WTC11 (cell line): ENCODE data around the gene HAUS6. TPM values are rescaled to one million over a fixed set of nuclear protein-coding genes. Genes with fewer than 3 reads are reported as not detected.

Experiments
- ATAC-seq: fragments of 200-7000 bp; cut with Tn5 transposase; 2 replicates; pipeline ENCODE4 v1.10.0; 2021; ENCODE audit warnings: mild to moderate bottlenecking, moderate library complexity
- CTCF ChIA-PET: fragments of 300-600 bp; sonication (Branson Sonifier 250); formaldehyde crosslinking; loops from one replicate; lab custom pipeline; 2021; ENCODE audit warnings: antibody characterized with exemption; lab: Charles Lee
- POLR2A ChIA-PET: fragments of 350-600 bp; sonication (Branson Sonifier 250); formaldehyde crosslinking; loops from one replicate; lab custom pipeline; 2021; ENCODE audit warnings: antibody characterized with exemption; lab: Charles Lee
- DNase-seq: peaks from one replicate; pipeline ENCODE4 v3.0.0; 2021; ENCODE audit warnings: low spot score
- H3K27ac Mint-ChIP-seq: 2 replicates; pipeline ENCODE4 v1.8.0; 2021; ENCODE audit warnings: mixed read lengths
- H3K27me3 Mint-ChIP-seq: 2 replicates; pipeline ENCODE4 v1.8.0; 2021; ENCODE audit warnings: low read depth, mild to moderate bottlenecking, moderate library complexity, mixed read lengths
- H3K36me3 Mint-ChIP-seq: 2 replicates; pipeline ENCODE4 v1.8.0; 2021; ENCODE audit warnings: mixed read lengths
- H3K4me1 Mint-ChIP-seq: 2 replicates; pipeline ENCODE4 v1.8.0; 2022; ENCODE audit warnings: mixed read lengths
- H3K4me3 Mint-ChIP-seq: 2 replicates; pipeline ENCODE4 v1.8.0; 2021; ENCODE audit warnings: mild to moderate bottlenecking, moderate library complexity, mixed read lengths
- H3K9me3 Mint-ChIP-seq: 2 replicates; pipeline ENCODE4 v1.8.0; 2021; ENCODE audit warnings: mixed read lengths
- ATF1 ChIP-seq: sonication (generic); formaldehyde crosslinking; IDR thresholded peaks from 2 replicates; pipeline ENCODE4 v1.8.1; 2023; ENCODE audit warnings: mild to moderate bottlenecking, moderate library complexity, missing genetic modification reagents
- EMX1 ChIP-seq: fragments of 250-450 bp; sonication (Bioruptor Pico); IDR thresholded peaks from 2 replicates; pipeline ENCODE4 v1.8.0; 2021; ENCODE audit warnings: mild to moderate bottlenecking
- ESRRA ChIP-seq: sonication (generic); formaldehyde crosslinking; IDR thresholded peaks from 2 replicates; pipeline ENCODE4 v1.8.1; 2022; ENCODE audit warnings: mild to moderate bottlenecking, missing genetic modification reagents, borderline replicate concordance
- ETV6 ChIP-seq: sonication (generic); formaldehyde crosslinking; IDR thresholded peaks from 2 replicates; pipeline ENCODE4 v1.8.1; 2022; ENCODE audit warnings: mild to moderate bottlenecking, missing genetic modification reagents
- FOXP1 ChIP-seq: sonication (generic); formaldehyde crosslinking; IDR thresholded peaks from 2 replicates; pipeline ENCODE4 v1.8.0; 2022; ENCODE audit warnings: missing genetic modification reagents, mild to moderate bottlenecking, moderate library complexity, borderline replicate concordance
- MXD4 ChIP-seq: fragments of 250-450 bp; sonication (Bioruptor Pico); IDR thresholded peaks from 2 replicates; pipeline ENCODE4 v1.8.0; 2021; ENCODE audit warnings: mild to moderate bottlenecking, moderate library complexity, borderline replicate concordance
- MYBL2 ChIP-seq: sonication (generic); formaldehyde crosslinking; IDR thresholded peaks from 2 replicates; pipeline ENCODE4 v1.8.1; 2023; ENCODE audit warnings: mild to moderate bottlenecking, moderate library complexity, missing genetic modification reagents
- NR2C2 ChIP-seq: sonication (generic); formaldehyde crosslinking; IDR thresholded peaks from 2 replicates; pipeline ENCODE4 v1.8.0; 2022; ENCODE audit warnings: mild to moderate bottlenecking, missing genetic modification reagents
- RELA ChIP-seq: sonication (generic); formaldehyde crosslinking; IDR thresholded peaks from 2 replicates; pipeline ENCODE4 v1.8.1; 2022; ENCODE audit warnings: missing genetic modification reagents, mild to moderate bottlenecking, borderline replicate concordance
- SMAD4 ChIP-seq: sonication (generic); formaldehyde crosslinking; IDR thresholded peaks from 2 replicates; pipeline ENCODE4 v1.8.0; 2022; ENCODE audit warnings: mild to moderate bottlenecking, missing genetic modification reagents
- SP1 ChIP-seq: sonication (generic); formaldehyde crosslinking; conservative IDR thresholded peaks from 2 replicates; pipeline ENCODE4 v1.8.1; 2022; ENCODE audit warnings: missing genetic modification reagents
- TEAD4 ChIP-seq: sonication (generic); formaldehyde crosslinking; IDR thresholded peaks from 2 replicates; pipeline ENCODE4 v1.8.0; 2022; ENCODE audit warnings: mild to moderate bottlenecking, missing genetic modification reagents
- ZNF121 ChIP-seq: sonication (generic); formaldehyde crosslinking; IDR thresholded peaks from 2 replicates; pipeline ENCODE4 v1.8.0; 2023; ENCODE audit warnings: missing genetic modification reagents
- ZNF219 ChIP-seq: sonication (generic); formaldehyde crosslinking; IDR thresholded peaks from 2 replicates; pipeline ENCODE4 v1.8.0; 2023; ENCODE audit warnings: missing genetic modification reagents, mild to moderate bottlenecking, borderline replicate concordance
- ZNF232 ChIP-seq: sonication (generic); formaldehyde crosslinking; IDR thresholded peaks from 2 replicates; pipeline ENCODE4 v1.8.0; 2022; ENCODE audit warnings: mild to moderate bottlenecking, missing genetic modification reagents
- ZNF396 ChIP-seq: fragments of 250-450 bp; sonication (Bioruptor Pico); IDR thresholded peaks from 2 replicates; pipeline ENCODE4 v1.8.0; 2021; ENCODE audit warnings: mild to moderate bottlenecking, moderate library complexity, borderline replicate concordance
- total RNA-seq: library from RNA; stranded (reverse); gene quantifications from 3 replicates; pipeline ENCODE4 v1.2.3, GENCODE V29; 2021
- TF ChIP-seq, protein P1 (sequence below): fragments of 250-450 bp; sonication (Bioruptor Pico); IDR thresholded peaks from 2 replicates; pipeline ENCODE4 v1.9.0; 2021; ENCODE audit warnings: mild to moderate bottlenecking
- TF ChIP-seq, protein P2 (sequence below): sonication (generic); formaldehyde crosslinking; IDR thresholded peaks from 2 replicates; pipeline ENCODE4 v1.8.0; 2023; ENCODE audit warnings: missing genetic modification reagents
- TF ChIP-seq, protein P3 (sequence below): fragments of 200-600 bp; IDR thresholded peaks from 2 replicates; pipeline ENCODE4 v1.8.0; 2022; ENCODE audit warnings: antibody characterized with exemption
- TF ChIP-seq, protein P4 (sequence below): sonication (generic); formaldehyde crosslinking; IDR thresholded peaks from 2 replicates; pipeline ENCODE4 v1.8.1; 2023; ENCODE audit warnings: mild to moderate bottlenecking, missing genetic modification reagents, moderate library complexity
- TF ChIP-seq, protein P5 (sequence below): fragments of 250-450 bp; sonication (Bioruptor Pico); IDR thresholded peaks from 2 replicates; pipeline ENCODE4 v1.8.0; 2021; ENCODE audit warnings: mild to moderate bottlenecking
- TF ChIP-seq, protein P6 (sequence below): sonication (generic); formaldehyde crosslinking; IDR thresholded peaks from 2 replicates; pipeline ENCODE4 v1.8.0; 2022; ENCODE audit warnings: mild to moderate bottlenecking, missing genetic modification reagents
- TF ChIP-seq, protein P7 (sequence below): sonication (generic); formaldehyde crosslinking; IDR thresholded peaks from 2 replicates; pipeline ENCODE4 v1.8.1; 2023; ENCODE audit warnings: mild to moderate bottlenecking, moderate library complexity, missing genetic modification reagents

The HAUS6 gene
- total RNA-seq, 1 experiment from 2014 or later: 43.3 TPM

DNA sequence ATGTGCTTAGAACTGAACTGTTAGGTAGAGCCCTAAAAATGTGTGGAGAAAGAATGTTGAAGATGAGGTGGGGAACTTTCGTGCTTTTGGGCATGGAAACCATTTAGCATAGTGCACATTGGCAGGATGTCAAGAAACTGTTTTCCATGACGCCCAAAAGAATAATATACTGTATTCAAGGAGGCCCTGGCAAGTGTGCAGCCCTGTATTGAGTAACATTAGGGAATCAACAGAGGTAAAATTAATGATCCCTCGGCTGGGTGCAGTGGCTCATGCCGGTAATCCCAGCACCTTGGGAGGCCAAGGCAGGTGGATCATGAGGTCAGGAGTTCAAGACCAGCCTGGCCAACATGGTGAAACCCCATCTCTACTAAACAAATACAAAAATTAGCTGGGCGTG, 45.5 kb upstream of the HAUS6 start:
- Mint-ChIP-seq H3K36me3 (no peaks in the 10 kb centered on the region), H3K9me3 (no peaks in the 10 kb centered on the region), H3K4me1 (no peaks in the 10 kb centered on the region), H3K4me3 (no peak overlapping the region), H3K27ac (no peak overlapping the region), H3K27me3 (no peaks in the 10 kb centered on the region)
- ChIA-PET POLR2A (no interaction called here), CTCF (no interaction called here)
- TF ChIP-seq MXD4 (no peak), ZNF232 (CRISPR knock-in tag) (no peak), ESRRA (CRISPR knock-in tag) (no peak), ETV6 (CRISPR knock-in tag) (no peak), FOXP1 (no peak), ZNF121 (CRISPR knock-in tag) (no peak), EMX1 (CRISPR knock-in tag) (no peak), NR2C2 (no peak), ZNF219 (CRISPR knock-in tag) (no peak), TEAD4 (CRISPR knock-in tag) (no peak), SMAD4 (CRISPR knock-in tag) (no peak)
- TF ChIP-seq, protein P1, sequence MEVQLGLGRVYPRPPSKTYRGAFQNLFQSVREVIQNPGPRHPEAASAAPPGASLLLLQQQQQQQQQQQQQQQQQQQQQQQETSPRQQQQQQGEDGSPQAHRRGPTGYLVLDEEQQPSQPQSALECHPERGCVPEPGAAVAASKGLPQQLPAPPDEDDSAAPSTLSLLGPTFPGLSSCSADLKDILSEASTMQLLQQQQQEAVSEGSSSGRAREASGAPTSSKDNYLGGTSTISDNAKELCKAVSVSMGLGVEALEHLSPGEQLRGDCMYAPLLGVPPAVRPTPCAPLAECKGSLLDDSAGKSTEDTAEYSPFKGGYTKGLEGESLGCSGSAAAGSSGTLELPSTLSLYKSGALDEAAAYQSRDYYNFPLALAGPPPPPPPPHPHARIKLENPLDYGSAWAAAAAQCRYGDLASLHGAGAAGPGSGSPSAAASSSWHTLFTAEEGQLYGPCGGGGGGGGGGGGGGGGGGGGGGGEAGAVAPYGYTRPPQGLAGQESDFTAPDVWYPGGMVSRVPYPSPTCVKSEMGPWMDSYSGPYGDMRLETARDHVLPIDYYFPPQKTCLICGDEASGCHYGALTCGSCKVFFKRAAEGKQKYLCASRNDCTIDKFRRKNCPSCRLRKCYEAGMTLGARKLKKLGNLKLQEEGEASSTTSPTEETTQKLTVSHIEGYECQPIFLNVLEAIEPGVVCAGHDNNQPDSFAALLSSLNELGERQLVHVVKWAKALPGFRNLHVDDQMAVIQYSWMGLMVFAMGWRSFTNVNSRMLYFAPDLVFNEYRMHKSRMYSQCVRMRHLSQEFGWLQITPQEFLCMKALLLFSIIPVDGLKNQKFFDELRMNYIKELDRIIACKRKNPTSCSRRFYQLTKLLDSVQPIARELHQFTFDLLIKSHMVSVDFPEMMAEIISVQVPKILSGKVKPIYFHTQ: no peak
- TF ChIP-seq, protein P2, sequence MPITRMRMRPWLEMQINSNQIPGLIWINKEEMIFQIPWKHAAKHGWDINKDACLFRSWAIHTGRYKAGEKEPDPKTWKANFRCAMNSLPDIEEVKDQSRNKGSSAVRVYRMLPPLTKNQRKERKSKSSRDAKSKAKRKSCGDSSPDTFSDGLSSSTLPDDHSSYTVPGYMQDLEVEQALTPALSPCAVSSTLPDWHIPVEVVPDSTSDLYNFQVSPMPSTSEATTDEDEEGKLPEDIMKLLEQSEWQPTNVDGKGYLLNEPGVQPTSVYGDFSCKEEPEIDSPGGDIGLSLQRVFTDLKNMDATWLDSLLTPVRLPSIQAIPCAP (CRISPR knock-in tag): no peak
- TF ChIP-seq, protein P3, sequence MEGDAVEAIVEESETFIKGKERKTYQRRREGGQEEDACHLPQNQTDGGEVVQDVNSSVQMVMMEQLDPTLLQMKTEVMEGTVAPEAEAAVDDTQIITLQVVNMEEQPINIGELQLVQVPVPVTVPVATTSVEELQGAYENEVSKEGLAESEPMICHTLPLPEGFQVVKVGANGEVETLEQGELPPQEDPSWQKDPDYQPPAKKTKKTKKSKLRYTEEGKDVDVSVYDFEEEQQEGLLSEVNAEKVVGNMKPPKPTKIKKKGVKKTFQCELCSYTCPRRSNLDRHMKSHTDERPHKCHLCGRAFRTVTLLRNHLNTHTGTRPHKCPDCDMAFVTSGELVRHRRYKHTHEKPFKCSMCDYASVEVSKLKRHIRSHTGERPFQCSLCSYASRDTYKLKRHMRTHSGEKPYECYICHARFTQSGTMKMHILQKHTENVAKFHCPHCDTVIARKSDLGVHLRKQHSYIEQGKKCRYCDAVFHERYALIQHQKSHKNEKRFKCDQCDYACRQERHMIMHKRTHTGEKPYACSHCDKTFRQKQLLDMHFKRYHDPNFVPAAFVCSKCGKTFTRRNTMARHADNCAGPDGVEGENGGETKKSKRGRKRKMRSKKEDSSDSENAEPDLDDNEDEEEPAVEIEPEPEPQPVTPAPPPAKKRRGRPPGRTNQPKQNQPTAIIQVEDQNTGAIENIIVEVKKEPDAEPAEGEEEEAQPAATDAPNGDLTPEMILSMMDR: no peak
- TF ChIP-seq, protein P4, sequence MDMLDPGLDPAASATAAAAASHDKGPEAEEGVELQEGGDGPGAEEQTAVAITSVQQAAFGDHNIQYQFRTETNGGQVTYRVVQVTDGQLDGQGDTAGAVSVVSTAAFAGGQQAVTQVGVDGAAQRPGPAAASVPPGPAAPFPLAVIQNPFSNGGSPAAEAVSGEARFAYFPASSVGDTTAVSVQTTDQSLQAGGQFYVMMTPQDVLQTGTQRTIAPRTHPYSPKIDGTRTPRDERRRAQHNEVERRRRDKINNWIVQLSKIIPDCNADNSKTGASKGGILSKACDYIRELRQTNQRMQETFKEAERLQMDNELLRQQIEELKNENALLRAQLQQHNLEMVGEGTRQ (CRISPR knock-in tag): no peak
- TF ChIP-seq, protein P5, sequence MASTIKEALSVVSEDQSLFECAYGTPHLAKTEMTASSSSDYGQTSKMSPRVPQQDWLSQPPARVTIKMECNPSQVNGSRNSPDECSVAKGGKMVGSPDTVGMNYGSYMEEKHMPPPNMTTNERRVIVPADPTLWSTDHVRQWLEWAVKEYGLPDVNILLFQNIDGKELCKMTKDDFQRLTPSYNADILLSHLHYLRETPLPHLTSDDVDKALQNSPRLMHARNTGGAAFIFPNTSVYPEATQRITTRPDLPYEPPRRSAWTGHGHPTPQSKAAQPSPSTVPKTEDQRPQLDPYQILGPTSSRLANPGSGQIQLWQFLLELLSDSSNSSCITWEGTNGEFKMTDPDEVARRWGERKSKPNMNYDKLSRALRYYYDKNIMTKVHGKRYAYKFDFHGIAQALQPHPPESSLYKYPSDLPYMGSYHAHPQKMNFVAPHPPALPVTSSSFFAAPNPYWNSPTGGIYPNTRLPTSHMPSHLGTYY (CRISPR knock-in tag): no peak
- no peak for DNase-seq
- no peak for ATAC-seq

DNA sequence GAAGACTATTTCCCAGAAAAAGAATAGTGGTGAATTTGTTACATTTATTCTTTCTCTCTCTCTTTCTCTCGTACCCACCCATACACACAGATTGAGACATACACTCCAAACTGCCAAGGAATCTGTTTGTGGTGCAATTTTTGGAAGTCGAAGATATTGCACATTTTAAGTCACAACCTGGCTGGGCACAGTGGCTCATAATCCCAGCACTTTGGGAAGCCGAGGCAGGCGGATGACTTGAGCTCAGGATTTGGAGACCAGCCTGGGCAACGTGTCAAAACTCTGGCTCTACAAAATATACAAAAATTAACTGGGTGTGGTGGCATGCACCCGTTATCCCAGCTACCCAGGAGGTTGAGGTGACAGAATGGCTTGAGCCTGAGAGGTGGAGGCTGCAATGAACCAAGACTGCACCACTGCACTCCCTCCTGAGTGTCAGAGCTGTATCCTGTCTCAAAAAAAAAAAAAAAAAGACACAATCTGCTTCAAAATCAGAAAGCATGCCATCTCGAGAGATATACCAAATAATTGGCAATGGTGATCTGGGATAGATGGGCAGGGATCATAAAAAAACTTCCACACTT, 43.8 kb upstream of the HAUS6 start:
- ATAC-seq (no peak), DNase-seq (no peak)
- no peaks in the 10 kb centered on the region for H3K9me3 Mint-ChIP-seq
- no peak overlapping the region for H3K4me3 Mint-ChIP-seq
- no peak overlapping the region for H3K27ac Mint-ChIP-seq
- ChIA-PET CTCF (no interaction called here), POLR2A (interaction anchor here (0.5 kb wide), 1 partner anchor 1613 kb away, joined by 10 read pairs; no protein-coding TSS in a partner anchor)
- H3K27me3 Mint-ChIP-seq: no peaks in the 10 kb centered on the region
- no peak for TF ChIP-seq ETV6 (CRISPR knock-in tag)
- TF ChIP-seq ZNF232 (CRISPR knock-in tag): no peak
- TF ChIP-seq, protein P6, sequence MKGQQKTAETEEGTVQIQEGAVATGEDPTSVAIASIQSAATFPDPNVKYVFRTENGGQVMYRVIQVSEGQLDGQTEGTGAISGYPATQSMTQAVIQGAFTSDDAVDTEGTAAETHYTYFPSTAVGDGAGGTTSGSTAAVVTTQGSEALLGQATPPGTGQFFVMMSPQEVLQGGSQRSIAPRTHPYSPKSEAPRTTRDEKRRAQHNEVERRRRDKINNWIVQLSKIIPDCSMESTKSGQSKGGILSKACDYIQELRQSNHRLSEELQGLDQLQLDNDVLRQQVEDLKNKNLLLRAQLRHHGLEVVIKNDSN (CRISPR knock-in tag): no peak
- no peak for TF ChIP-seq ATF1 (CRISPR knock-in tag)
- TF ChIP-seq SP1 (CRISPR knock-in tag): no peak
- TF ChIP-seq EMX1 (CRISPR knock-in tag): no peak
- TF ChIP-seq ZNF396 (CRISPR knock-in tag): no peak
- TF ChIP-seq, protein P1: no peak
- TF ChIP-seq ESRRA (CRISPR knock-in tag): no peak
- no peak for TF ChIP-seq MYBL2 (CRISPR knock-in tag)
- TF ChIP-seq, protein P7, sequence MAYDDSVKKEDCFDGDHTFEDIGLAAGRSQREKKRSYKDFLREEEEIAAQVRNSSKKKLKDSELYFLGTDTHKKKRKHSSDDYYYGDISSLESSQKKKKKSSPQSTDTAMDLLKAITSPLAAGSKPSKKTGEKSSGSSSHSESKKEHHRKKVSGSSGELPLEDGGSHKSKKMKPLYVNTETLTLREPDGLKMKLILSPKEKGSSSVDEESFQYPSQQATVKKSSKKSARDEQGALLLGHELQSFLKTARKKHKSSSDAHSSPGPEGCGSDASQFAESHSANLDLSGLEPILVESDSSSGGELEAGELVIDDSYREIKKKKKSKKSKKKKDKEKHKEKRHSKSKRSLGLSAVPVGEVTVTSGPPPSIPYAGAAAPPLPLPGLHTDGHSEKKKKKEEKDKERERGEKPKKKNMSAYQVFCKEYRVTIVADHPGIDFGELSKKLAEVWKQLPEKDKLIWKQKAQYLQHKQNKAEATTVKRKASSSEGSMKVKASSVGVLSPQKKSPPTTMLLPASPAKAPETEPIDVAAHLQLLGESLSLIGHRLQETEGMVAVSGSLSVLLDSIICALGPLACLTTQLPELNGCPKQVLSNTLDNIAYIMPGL: no peak
- no peak for TF ChIP-seq RELA
- no peaks in the 10 kb centered on the region for H3K4me1 Mint-ChIP-seq
- H3K36me3 Mint-ChIP-seq: no peaks in the 10 kb centered on the region
